ENCODE data around the gene CDYL. TPM values are rescaled to one million over a fixed set of nuclear protein-coding genes. Genes with fewer than 3 reads are reported as not detected.

The CDYL gene
- 40.3 TPM for total RNA-seq

- peak; percentile 92 for ATAC-seq
- intact Hi-C loops (cut with DNase I) = no loop called here
- DNase-seq (ENCODE audit: low spot score) = peak; percentile 93
These were observed at the start of gene CDYL for GRCh38 chr6:4776131-4776492. CDYL (plus strand) TSS chr6:4776404; CDS start chr6:4776784, 380 bp downstream.

GRCh38 chr6:4726645-4727044 lies 49.6 kb upstream of the CDYL start:
- ATAC-seq = no peak
- DNase-seq (ENCODE audit: low spot score) = no peak
- intact Hi-C loops (cut with DNase I) = no loop called here

- intact Hi-C loops (cut with DNase I) = no loop called here
- ATAC-seq (no peak), DNase-seq (ENCODE audit: low spot score) (no peak)
These were observed 49.0 kb upstream of the CDYL start for GRCh38 chr6:4727217-4727616.

GRCh38 chr6:4727671-4728435 lies 48.4 kb upstream of the CDYL start:
- DNase-seq (ENCODE audit: low spot score) = no peak
- no peak for ATAC-seq
- intact Hi-C loops (cut with DNase I) = no loop called here

DNA sequence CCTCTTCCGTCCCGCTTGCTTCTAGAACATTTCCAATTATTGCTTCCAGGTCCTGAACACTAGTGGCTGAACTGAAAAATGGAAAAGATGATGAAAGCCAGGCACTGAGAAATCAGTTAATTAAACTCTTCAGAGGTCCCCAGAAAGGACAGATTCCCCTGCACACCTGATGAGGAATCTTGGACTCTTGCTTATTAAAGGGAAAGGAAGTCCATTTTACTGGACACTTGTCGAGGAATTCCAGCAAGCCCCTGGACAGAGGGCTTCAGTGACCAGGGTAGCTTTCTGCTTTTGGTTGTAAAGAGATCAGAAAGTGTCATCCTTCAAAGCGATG lies 47.8 kb upstream of the CDYL start:
- no peak for ATAC-seq
- intact Hi-C loops (cut with DNase I) = no loop called here

DNA sequence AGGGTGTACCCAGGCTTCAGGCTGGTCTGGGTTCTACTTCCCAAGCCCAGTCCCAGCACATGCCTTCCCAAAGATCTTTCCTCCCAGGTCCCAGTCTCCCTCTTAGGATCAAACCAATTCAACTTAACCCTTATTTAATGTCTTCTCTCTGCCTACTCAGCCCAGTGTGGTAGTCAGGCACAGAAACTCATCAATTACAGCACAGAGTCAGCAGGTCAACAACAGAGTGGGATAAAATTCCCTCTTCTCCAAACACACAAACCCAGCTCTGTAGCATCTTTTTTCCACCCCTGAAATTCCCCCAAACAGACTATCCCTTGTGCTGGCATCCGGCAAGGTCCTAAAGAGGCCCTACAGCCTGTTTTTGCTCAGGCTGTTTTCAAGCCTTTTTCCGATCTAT lies 47.3 kb upstream of the CDYL start:
- intact Hi-C loops (cut with DNase I) = no loop called here
- ATAC-seq (no peak), DNase-seq (ENCODE audit: low spot score) (no peak)

More for the DNA sequence above, 47.8 kb upstream of the CDYL start:
- no peak for DNase-seq (ENCODE audit: low spot score)

GRCh38 chr6:4731996-4732395 lies 44.2 kb upstream of the CDYL start:
- intact Hi-C loops (cut with DNase I) = no loop called here
- ATAC-seq (no peak), DNase-seq (ENCODE audit: low spot score) (no peak)

- no peak for DNase-seq (ENCODE audit: low spot score)
- peak; percentile 45 for ATAC-seq
- intact Hi-C loops (cut with DNase I) = no loop called here
These were observed 43.4 kb upstream of the CDYL start for GRCh38 chr6:4732691-4733315.

- DNase-seq (ENCODE audit: low spot score) = no peak
- no peak for ATAC-seq
- intact Hi-C loops (cut with DNase I) = no loop called here
These were observed 39.8 kb upstream of the CDYL start for GRCh38 chr6:4736371-4736873.

GRCh38 chr6:4740032-4740431 lies 36.2 kb upstream of the CDYL start:
- DNase-seq (ENCODE audit: low spot score) (no peak), ATAC-seq (no peak)
- intact Hi-C loops (cut with DNase I) = no loop called here

DNA sequence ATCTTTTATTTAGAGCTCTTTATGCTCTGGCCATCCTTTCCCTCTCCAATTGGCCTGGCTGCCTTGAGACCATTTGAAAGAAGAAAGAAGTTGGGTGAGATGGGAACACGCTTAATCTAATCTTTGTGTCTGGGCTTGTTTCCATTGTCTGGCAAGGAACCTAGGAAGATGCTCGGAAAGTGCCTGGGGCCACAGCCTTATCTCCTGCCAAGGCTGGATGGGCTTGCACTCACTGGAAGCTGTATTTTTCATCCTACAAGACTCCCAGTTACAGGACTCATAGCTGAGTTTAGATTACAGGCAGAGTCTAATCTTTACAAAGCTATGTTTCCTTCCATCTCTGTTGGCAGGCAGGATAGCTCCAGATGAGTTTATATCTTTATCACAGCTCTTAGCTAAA lies 33.1 kb upstream of the CDYL start:
- no peak for ATAC-seq
- intact Hi-C loops (cut with DNase I) = no loop called here
- DNase-seq (ENCODE audit: low spot score) = no peak

DNA sequence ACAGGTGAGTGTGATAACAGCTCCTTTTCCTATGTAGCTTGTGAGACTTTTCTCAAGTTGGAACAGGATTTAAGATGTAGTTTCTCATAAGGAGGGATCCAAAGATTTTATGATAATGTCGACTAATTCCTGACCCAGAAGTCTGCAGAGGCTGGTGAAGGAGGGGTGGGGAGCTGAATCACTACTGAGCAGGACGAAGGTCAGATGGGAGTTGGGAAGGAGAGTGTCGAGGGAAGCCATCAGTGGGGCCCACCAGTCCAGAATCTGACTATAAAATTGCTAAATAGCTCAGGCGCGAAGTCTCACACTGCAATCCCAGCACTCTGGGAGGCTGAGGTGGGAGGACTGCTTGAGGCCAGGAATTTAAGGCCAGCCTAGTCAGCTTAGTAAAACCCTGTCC lies 32.3 kb upstream of the CDYL start:
- DNase-seq (ENCODE audit: low spot score) (no peak), ATAC-seq (no peak)
- intact Hi-C loops (cut with DNase I) = no loop called here

GRCh38 chr6:4747588-4747987 lies 28.6 kb upstream of the CDYL start:
- no peak for DNase-seq (ENCODE audit: low spot score)
- intact Hi-C loops (cut with DNase I) = no loop called here
- no peak for ATAC-seq

DNA sequence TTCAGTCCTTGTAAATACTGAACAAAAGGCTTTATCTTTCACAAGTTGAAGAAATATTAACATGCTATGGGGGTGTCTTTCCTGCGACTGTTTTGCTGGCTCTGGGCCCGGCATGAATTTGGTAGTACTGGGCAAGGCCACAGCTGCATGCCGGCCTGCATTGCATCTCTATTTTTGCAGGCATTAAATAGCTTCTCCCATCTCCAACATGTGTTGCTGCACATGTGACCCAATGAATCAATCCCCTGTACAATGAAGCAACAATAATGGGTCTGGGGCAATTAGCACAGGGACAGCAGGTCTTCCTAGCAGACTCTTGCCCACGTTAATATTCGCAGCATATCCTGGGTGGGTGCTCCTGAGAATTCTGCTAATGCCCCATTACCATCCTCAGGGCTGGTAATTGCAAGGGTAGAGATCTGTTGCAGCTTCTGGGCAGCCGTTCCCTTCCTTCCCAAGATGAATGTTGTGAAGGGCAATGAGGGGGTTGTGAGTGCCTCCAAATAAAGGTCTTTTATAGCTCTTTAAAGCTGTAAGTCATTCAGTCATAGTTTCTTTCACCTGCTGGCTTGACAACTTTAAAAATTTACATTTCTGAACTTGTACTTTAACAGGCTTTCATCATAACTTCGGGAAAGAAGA lies 24.3 kb upstream of the CDYL start:
- ATAC-seq = no peak
- DNase-seq (ENCODE audit: low spot score) = no peak

DNA sequence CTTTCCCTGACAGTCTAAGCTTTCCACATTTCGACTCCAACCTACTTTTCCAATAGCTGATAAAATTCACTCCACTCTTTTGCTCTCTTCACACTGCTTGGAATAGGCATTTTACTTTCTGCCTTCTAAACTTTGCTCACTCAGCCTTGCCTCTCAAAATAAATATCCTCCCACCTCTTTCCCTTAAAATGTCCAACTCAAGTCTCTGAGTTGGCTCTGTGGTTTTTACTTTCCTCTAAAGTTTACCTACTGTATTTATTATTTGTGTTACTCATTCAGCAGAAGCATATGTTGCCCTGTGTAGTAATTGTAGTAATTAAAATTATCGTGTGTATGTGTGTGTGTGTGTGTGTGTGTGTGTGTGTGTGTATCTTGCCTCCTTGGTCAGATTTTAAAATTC lies 20.0 kb upstream of the CDYL start:
- DNase-seq (ENCODE audit: low spot score) (no peak), ATAC-seq (no peak)
- intact Hi-C loops (cut with DNase I) = no loop called here

More for the DNA sequence above, 24.3 kb upstream of the CDYL start:
- intact Hi-C loops (cut with DNase I) = no loop called here

GRCh38 chr6:4759997-4760396 lies 16.2 kb upstream of the CDYL start:
- DNase-seq (ENCODE audit: low spot score) (no peak), ATAC-seq (no peak)
- intact Hi-C loops (cut with DNase I) = no loop called here

- DNase-seq (ENCODE audit: low spot score) = no peak
- intact Hi-C loops (cut with DNase I) = no loop called here
These were observed 15.4 kb upstream of the CDYL start for GRCh38 chr6:4760773-4761172.

DNA sequence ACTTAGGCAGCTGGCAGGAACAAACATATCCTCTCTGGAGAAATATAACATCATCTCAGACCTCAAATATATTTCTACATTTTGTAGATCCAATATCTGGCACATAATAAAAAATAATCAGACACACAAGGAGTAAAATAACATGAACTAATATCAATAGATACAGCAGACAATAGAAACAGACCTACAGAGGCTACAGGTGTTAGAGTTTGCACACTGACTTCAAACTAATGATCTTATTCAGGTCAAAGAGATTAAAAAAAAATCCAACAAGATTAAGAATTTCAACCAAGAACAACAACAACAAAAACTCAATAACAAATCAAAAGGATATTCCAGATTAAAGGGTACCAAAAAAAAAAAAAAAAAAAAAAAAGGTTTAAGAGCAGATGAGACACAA lies 13.9 kb upstream of the CDYL start:
- no peak for DNase-seq (ENCODE audit: low spot score)
- intact Hi-C loops (cut with DNase I) = no loop called here
- no peak for ATAC-seq

More at GRCh38 chr6:4760773-4761172, 15.4 kb upstream of the CDYL start:
- no peak for ATAC-seq

- intact Hi-C loops (cut with DNase I) = no loop called here
- DNase-seq (ENCODE audit: low spot score) (no peak), ATAC-seq (no peak)
These were observed 12.3 kb upstream of the CDYL start for GRCh38 chr6:4763921-4764320.

- intact Hi-C loops (cut with DNase I) = no loop called here
- DNase-seq (ENCODE audit: low spot score) = no peak
- no peak for ATAC-seq
These were observed 7.4 kb upstream of the CDYL start for GRCh38 chr6:4768815-4769214.

Measured in sciatic nerve (tissue), 2 donors.